Esophagus squamous epithelium (tissue), 5 donors: ENCODE data around the gene SHISA8. TPM values are rescaled to one million over a fixed set of nuclear protein-coding genes. Genes with fewer than 3 reads are reported as not detected.

Source experiments
- DNase-seq: peaks from one replicate; lab custom pipeline; 2025; lab: John Stamatoyannopoulos, UW
- H3K27ac ChIP-seq, 4 donors: fragments of 200-600 bp; sonication (generic); one replicate each; pipeline ENCODE4 v1.5.1; 2016 to 2019; ENCODE audit warnings: mild to moderate bottlenecking in 1 of 4
- H3K27me3 ChIP-seq, 4 donors: fragments of 200-600 bp; sonication (generic); 1 replicate in 3 of 4; 2 replicates in 1 of 4; pipeline versions ENCODE4 v1.5.1 to v1.6.0; 2017 to 2021; ENCODE audit warnings: antibody characterized with exemption in 1 of 4
- H3K36me3 ChIP-seq, 3 donors: fragments of 200-600 bp; sonication (generic); one replicate each; pipeline ENCODE4 v1.5.1; 2016 to 2019
- H3K4me1 ChIP-seq, 3 donors: fragments of 200-600 bp; sonication (generic); one replicate each; pipeline ENCODE4 v1.5.1; 2017 to 2019
- H3K4me3 ChIP-seq, 4 donors: fragments of 200-600 bp; sonication (generic); 1 replicate in 3 of 4; 2 replicates in 1 of 4; pipeline ENCODE4 v1.5.1; 2016 to 2019; ENCODE audit warnings: mild to moderate bottlenecking in 2 of 4, moderate library complexity in 1 of 4
- H3K9me3 ChIP-seq, 3 donors: fragments of 200-600 bp; sonication (generic); one replicate each; pipeline ENCODE4 v1.5.1; 2016 to 2019
- CTCF ChIP-seq, 6 experiments: fragments of 450-650 bp in 4 of 6; fragments of 200-600 bp in 2 of 6; sonication (generic) in 2 of 6; IDR thresholded peaks; one replicate each; pipeline ENCODE4 v1.5.1; 2016 to 2019; ENCODE audit warnings: antibody characterized with exemption in 6 of 6, mild to moderate bottlenecking in 4 of 6, moderate library complexity in 4 of 6
- POLR2A ChIP-seq, 4 donors: fragments of 450-650 bp; IDR thresholded peaks; one replicate each; pipeline ENCODE4 v1.6.1; 2017; ENCODE audit warnings: antibody characterized with exemption in 4 of 4, mild to moderate bottlenecking in 4 of 4, moderate library complexity in 3 of 4
- WGBS, 2 donors: methylation state at CpG; one replicate each; pipeline ENCODE4 v1.1.5; 2018; 5-methylcytosine and 5-hydroxymethylcytosine counted together
- intact Hi-C: fragments of 100-400 bp; cut with DNase I; formaldehyde crosslinking; loops from one replicate; pipeline ENCODE4 v1.15.0; 2022
- total RNA-seq, 4 donors: library from RNA; depleted of rRNA; stranded (reverse); fragments of >200 nt; gene quantifications; one replicate each; pipeline ENCODE4 v1.1.0, GENCODE V29; 2016
- donor health status: DM: yes; HTN: yes; CAD: no.

SHISA8 gene
- total RNA-seq, 4 donors from 2014 or later: not detected

DNA sequence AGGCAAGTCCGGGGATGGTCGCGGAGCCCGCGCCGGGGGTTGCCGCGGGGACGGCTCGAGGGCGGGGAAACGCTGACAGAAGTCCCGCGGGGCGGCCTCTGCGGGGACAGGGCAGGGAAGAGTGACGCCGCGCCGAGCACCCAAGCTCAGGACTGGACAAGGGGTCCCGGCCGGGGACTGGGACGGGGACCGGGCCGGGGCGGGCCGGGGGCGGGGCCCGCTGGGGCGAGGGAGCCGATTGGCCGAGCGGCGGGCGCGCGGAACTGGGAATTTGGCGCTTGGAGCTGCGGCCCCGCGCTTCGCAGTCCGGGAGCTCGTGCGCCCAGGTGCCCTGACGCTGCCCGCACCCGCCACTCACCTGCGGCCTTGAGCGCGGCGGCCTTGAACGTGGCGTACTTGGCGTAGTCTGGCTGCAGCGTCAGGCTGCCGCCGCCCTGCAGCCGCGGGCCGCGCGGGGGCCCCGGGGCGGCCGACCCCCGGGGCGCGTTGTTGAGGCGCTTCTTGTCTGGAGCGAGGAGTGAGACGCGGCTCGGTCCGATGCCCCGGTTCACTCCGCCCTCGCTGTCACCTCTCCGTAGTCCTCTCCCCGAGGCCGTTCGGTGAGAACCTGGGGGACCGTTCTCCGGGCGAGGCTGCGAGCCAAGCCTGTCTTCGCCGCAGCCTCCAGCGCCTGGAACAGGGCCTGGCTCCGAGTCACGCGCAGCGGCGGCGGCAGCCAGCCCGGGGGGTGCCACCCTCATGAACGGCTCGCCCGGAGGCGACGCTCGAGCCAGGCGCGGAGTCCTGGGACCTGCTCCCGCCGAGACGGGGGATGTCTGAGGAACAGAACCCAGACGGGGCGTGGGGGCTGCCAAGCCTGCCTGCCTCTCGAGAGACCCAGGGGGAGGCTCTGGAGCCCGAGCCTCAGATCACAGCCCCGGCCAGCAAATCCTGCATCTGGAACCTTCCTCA lies 4.5 kb downstream of the SHISA8 start:
- peaks cover 26 to 67% (median 31%) of the 10 kb centered on the region in 4 donors for H3K27me3 ChIP-seq
- peaks cover 16 to 55% (median 35%) of the 10 kb centered on the region in 3 donors for H3K4me1 ChIP-seq
- H3K4me3 ChIP-seq: peak overlapping the region; percentile 11 to 63 (median 28)
- intact Hi-C loops: no loop called here
- TF ChIP-seq CTCF (IDR thresholded peaks at IDR 0.05) (no peak), POLR2A (IDR thresholded peaks at IDR 0.05) (no peak)
- no peak overlapping the region for H3K27ac ChIP-seq
- 15% methylated on average over 4 of the region's 112 CpGs; no CpG with 5 or more reads in 1 of the 2 donors for WGBS, 2 donors
- no peak for DNase-seq
- H3K36me3 ChIP-seq: peaks cover 9 to 27% (median 15%) of the 10 kb centered on the region in 3 donors
- no peaks in the 10 kb centered on the region for H3K9me3 ChIP-seq

DNA sequence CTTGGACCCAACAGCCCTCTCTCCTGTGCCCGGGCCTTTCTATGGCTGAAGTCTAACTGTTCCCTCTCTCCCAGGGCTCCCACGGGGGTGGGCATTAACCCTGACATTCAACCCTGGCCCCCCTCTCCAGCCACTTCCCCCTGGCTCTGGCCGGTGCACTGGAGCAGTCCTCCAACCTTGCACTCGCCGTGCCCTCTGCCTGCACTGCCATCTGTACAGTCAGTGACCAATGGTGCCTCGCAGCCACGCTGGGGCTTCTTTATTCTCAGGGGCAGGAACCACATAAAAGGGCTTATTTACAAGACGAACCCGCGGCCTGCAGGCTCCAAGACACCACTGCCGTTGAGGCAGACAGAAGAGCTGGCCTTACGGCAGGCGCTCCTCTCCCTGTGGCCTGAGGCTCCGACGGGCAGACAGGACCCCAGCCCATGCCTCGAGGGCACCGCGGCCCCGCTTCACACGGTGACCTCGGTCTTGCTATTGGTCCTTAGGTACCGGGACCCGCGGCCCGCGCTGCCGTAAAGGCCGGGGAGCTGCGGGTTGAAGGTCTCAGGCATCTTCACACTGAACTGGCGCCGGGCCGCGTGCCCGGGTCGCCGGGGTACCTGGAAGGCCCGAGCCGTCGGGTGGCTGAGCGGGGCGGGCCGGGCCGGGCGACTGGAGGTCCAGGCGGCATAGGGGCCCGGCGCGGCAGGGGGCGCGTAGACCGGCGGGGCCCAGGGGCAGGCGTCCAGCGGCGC lies 5.4 kb downstream of the SHISA8 start:
- intact Hi-C loops: no loop called here
- Histone ChIP-seq H3K36me3 (peaks cover 18 to 35% (median 22%) of the 10 kb centered on the region in 3 donors), H3K27ac (peak overlapping the region in 1 of 4 donors; percentile 9), H3K9me3 (no peaks in the 10 kb centered on the region), H3K4me1 (peaks cover 13 to 47% (median 27%) of the 10 kb centered on the region in 3 donors), H3K4me3 (peak overlapping the region in 3 of 4 donors; percentile 11 to 63 (median 41)), H3K27me3 (peaks cover 26 to 58% (median 27%) of the 10 kb centered on the region in 4 donors)
- no peak for TF ChIP-seq CTCF (IDR thresholded peaks at IDR 0.05)
- TF ChIP-seq POLR2A (IDR thresholded peaks at IDR 0.05): no peak
- DNase-seq: no peak
- 53% methylated on average over 4 of the region's 55 CpGs; no CpG with 5 or more reads in 1 of the 2 donors for whole genome bisulfite sequencing, 2 donors

DNA sequence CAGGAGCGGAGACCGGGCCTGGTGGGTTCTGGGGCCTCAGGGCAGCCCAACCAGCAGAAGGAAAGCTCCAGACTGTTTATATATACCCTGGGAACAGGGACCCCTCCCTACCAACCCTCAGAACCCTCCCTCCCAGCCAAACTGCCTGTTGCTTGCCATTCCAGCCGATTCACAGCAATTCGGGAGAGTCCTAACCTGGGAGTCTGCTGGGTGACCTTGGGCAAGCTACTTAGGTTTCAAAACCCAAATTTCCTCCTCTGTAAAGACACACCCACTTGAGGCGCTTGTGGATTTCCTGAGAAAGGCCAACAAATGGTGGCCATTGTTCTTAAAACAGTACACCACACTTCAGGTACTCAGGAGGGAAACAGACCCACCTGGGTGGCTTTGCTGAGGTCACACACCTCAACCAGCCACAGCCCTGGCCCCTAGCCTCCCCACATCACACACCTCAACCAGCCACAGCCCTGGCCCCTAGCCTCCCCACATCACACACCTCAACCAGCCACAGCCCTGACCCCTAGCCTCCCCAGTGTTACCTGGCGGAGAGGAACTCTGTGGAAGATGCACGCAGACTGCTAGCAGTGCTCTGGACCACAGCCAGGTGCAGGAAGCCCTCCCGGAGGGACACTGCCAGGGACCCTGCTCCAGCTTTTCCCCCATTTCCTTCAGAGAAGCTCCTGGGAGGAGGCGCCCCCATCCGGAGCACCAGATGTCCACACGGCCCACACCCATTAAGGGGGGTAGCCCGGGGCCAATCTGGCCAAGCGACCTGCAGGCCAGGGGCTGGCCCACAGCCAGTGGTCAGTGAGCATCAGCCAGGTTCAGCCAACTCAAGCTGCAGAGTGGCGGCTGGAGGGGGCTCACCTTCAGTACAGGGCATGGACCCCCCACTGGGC lies 6.2 kb downstream of the SHISA8 start:
- intact Hi-C loops: no loop called here
- H3K4me1 ChIP-seq: peaks cover 13 to 39% (median 19%) of the 10 kb centered on the region in 3 donors
- no peak for TF ChIP-seq POLR2A (IDR thresholded peaks at IDR 0.05)
- no peak for TF ChIP-seq CTCF (IDR thresholded peaks at IDR 0.05)
- no peak overlapping the region for H3K4me3 ChIP-seq
- peaks cover 22 to 44% (median 22%) of the 10 kb centered on the region in 3 donors for H3K36me3 ChIP-seq
- 44 to 60% methylated on average over 2 to 10 of the region's 14 CpGs for WGBS, 2 donors
- peaks cover 19 to 50% (median 24%) of the 10 kb centered on the region in 4 donors for H3K27me3 ChIP-seq
- no peak for DNase-seq
- peak overlapping the region in 1 of 4 donors; percentile 9 for H3K27ac ChIP-seq
- H3K9me3 ChIP-seq: no peaks in the 10 kb centered on the region

GRCh38 chr22:41907436-41908401 lies 7.2 kb downstream of the SHISA8 start:
- H3K4me3 ChIP-seq: no peak overlapping the region
- 67 to 85% methylated on average over 4 to 5 of the region's 10 CpGs for WGBS, 2 donors
- DNase-seq: no peak
- H3K4me1 ChIP-seq: peaks cover 13 to 38% (median 18%) of the 10 kb centered on the region in 3 donors
- peaks cover 14 to 41% (median 17%) of the 10 kb centered on the region in 4 donors for H3K27me3 ChIP-seq
- no peaks in the 10 kb centered on the region for H3K9me3 ChIP-seq
- TF ChIP-seq POLR2A (IDR thresholded peaks at IDR 0.05) (no peak), CTCF (IDR thresholded peaks at IDR 0.05) (no peak)
- no peak overlapping the region for H3K27ac ChIP-seq
- intact Hi-C loops: no loop called here
- peaks cover 22 to 53% (median 29%) of the 10 kb centered on the region in 3 donors for H3K36me3 ChIP-seq
